OCI-LY1 (cell line): ENCODE results near the gene ERP44.

Experiments
- CTCF ChIP-seq: fragments of 200-600 bp; sonication (generic), shearing (Covaris generic); IDR thresholded peaks from 2 replicates; pipeline ENCODE4 v1.5.1; 2017; ENCODE audit warnings: mild to moderate bottlenecking, antibody characterized with exemption, low read length, moderate library complexity, mixed read lengths
- EZH2 ChIP-seq: fragments of 200-600 bp; sonication (generic), shearing (Covaris generic); IDR thresholded peaks from 2 replicates; pipeline ENCODE4 v1.8.0; 2017; ENCODE audit warnings: borderline replicate concordance, mixed run types, mild to moderate bottlenecking, antibody characterized with exemption, low read length, moderate library complexity, mixed read lengths

GRCh38 chr9:100074989-100075388, 23.8 kb downstream of the ERP44 start:
- TF ChIP-seq CTCF (no peak), EZH2 (no peak)
